Activated T-cell treated with anti-CD3 and anti-CD28 coated beads, Interleukin-2, amount 50 U/mL, for 1 hour (primary cell): ENCODE data around the gene UAP1.

Experiments
- DNase-seq: peaks from one replicate; pipeline ENCODE4 v3.0.0-alpha.2; 2020

UAP1 gene

GRCh38 chr1:162621256-162621655 is 59.7 kb downstream of the UAP1 start:
- no peak for DNase-seq

- no peak for DNase-seq
Observed at GRCh38 chr1:162625679-162626078, 64.2 kb downstream of the UAP1 start.

GRCh38 chr1:162626094-162626493 is 64.6 kb downstream of the UAP1 start:
- no peak for DNase-seq

- no peak for DNase-seq
Observed at GRCh38 chr1:162626761-162627160, 65.2 kb downstream of the UAP1 start.

- DNase-seq: no peak
Observed at GRCh38 chr1:162627662-162628296, 66.3 kb downstream of the UAP1 start.

GRCh38 chr1:162629077-162629627 is 67.6 kb downstream of the UAP1 start:
- no peak for DNase-seq

GRCh38 chr1:162629651-162630050 is 68.1 kb downstream of the UAP1 start:
- no peak for DNase-seq

- no peak for DNase-seq
Observed at GRCh38 chr1:162631546-162632191, 70.1 kb downstream of the UAP1 start.

GRCh38 chr1:162632217-162632666 is 70.7 kb downstream of the UAP1 start, which contains the start of gene DDR2:
Gene DDR2 (plus strand): TSS chr1:162632464. CDS start chr1:162719064, 86,600 bp downstream.
- no peak for DNase-seq

GRCh38 chr1:162632698-162633080 is 71.2 kb downstream of the UAP1 start:
- no peak for DNase-seq

GRCh38 chr1:162633081-162633762 is 71.7 kb downstream of the UAP1 start:
- DNase-seq: no peak

- DNase-seq: no peak
Observed at GRCh38 chr1:162635418-162635817, 73.9 kb downstream of the UAP1 start.

GRCh38 chr1:162639718-162640117 is 78.2 kb downstream of the UAP1 start:
- no peak for DNase-seq

- no peak for DNase-seq
Observed at GRCh38 chr1:162641114-162641513, 79.6 kb downstream of the UAP1 start.

- DNase-seq: no peak
Observed at GRCh38 chr1:162644986-162645314, 83.4 kb downstream of the UAP1 start.

- no peak for DNase-seq
Observed at GRCh38 chr1:162645666-162646065, 84.1 kb downstream of the UAP1 start.

- DNase-seq: no peak
Observed at GRCh38 chr1:162649583-162649982, 88.1 kb downstream of the UAP1 start.
